Suprapubic skin (tissue), 4 donors: ENCODE data around the gene TMEM98.

Experiments
- POLR2A ChIP-seq, 2 donors: fragments of 450-650 bp; IDR thresholded peaks; one replicate each; pipeline ENCODE4 v1.6.1; 2017; ENCODE audit warnings: antibody characterized with exemption in 2 of 2, mild to moderate bottlenecking in 2 of 2, moderate library complexity in 2 of 2
- POLR2AphosphoS5 ChIP-seq, 3 donors: sonication (generic); formaldehyde crosslinking; IDR thresholded peaks; one replicate each; pipeline ENCODE4 v1.6.1; 2017; ENCODE audit warnings: antibody characterized with exemption in 3 of 3
- TF ChIP-seq, protein P1 (sequence below), 2 donors: fragments of 200-600 bp in 1 of 2; fragments of 450-650 bp in 1 of 2; sonication (generic) in 1 of 2; IDR thresholded peaks; one replicate each; pipeline ENCODE4 v1.5.1; 2016 to 2019; ENCODE audit warnings: antibody characterized with exemption in 2 of 2, mild to moderate bottlenecking in 1 of 2, moderate library complexity in 1 of 2

- TF ChIP-seq POLR2A (IDR thresholded peaks at IDR 0.05) (no peak), POLR2AphosphoS5 (IDR thresholded peaks at IDR 0.05) (no peak)
- TF ChIP-seq, protein P1, sequence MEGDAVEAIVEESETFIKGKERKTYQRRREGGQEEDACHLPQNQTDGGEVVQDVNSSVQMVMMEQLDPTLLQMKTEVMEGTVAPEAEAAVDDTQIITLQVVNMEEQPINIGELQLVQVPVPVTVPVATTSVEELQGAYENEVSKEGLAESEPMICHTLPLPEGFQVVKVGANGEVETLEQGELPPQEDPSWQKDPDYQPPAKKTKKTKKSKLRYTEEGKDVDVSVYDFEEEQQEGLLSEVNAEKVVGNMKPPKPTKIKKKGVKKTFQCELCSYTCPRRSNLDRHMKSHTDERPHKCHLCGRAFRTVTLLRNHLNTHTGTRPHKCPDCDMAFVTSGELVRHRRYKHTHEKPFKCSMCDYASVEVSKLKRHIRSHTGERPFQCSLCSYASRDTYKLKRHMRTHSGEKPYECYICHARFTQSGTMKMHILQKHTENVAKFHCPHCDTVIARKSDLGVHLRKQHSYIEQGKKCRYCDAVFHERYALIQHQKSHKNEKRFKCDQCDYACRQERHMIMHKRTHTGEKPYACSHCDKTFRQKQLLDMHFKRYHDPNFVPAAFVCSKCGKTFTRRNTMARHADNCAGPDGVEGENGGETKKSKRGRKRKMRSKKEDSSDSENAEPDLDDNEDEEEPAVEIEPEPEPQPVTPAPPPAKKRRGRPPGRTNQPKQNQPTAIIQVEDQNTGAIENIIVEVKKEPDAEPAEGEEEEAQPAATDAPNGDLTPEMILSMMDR (IDR thresholded peaks at IDR 0.05) = no peak
Measured at GRCh38 chr17:32935726-32936125, 7.8 kb downstream of the TMEM98 start.
